ENCODE data around the gene OPTC. TPM values are rescaled to one million over a fixed set of nuclear protein-coding genes. Genes with fewer than 3 reads are reported as not detected.

Gene OPTC
- polyA plus RNA-seq, 4 donors = not detected

GRCh38 chr1:203476216-203476814 is 17.6 kb upstream of the OPTC start:
- Histone ChIP-seq H3K36me3 (ENCODE audit: control insufficient read depth in 3 of 3, insufficient read depth in 2 of 3, low read depth in 1 of 3, low read length in 3 of 3) (no peaks in the 10 kb centered on the region), H3K27ac (ENCODE audit: low read depth in 1 of 3, low read length in 2 of 3) (no peak overlapping the region), H3K9me3 (ENCODE audit: control insufficient read depth in 2 of 2, insufficient read depth in 1 of 2, low read depth in 1 of 2, low read length in 1 of 2) (no peaks in the 10 kb centered on the region), H3K27me3 (ENCODE audit: control insufficient read depth in 3 of 3, insufficient read depth in 3 of 3, low read length in 3 of 3) (no peaks in the 10 kb centered on the region), H3K4me1 (ENCODE audit: control insufficient read depth in 3 of 3, insufficient read depth in 2 of 3, low read depth in 1 of 3, low read length in 2 of 3) (peaks cover 0 to 13% (median 0%) of the 10 kb centered on the region in 3 donors), H3K4me3 (ENCODE audit: low read depth in 1 of 3, low read length in 3 of 3) (no peak overlapping the region)
- FAIRE-seq = no peak
- 62 to 70% (median 65%) methylated on average over 9 of the region's 9 CpGs for WGBS, 3 donors
- DNase-seq = no peak

DNA sequence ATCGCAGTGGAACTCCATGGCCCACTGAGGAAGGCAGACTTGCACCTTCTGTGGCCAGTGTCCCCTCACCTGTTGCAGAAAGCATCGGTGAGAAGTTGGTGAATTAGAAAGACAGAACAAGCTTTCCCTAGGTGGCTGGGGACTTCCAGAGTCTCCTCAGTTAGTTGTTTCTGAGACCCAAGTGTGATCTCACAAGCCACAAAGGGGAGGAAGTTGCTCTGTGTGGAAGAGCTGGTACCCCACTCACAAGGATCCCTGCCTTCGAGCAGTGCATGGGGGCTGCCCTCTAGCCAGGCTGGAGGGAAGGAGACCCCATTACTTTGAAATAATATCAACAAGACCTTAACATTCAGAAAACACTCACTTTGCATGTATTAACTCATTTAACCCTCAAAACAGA is 16.2 kb upstream of the OPTC start:
- no peaks in the 10 kb centered on the region for H3K27me3 ChIP-seq (ENCODE audit: control insufficient read depth in 3 of 3, insufficient read depth in 3 of 3, low read length in 3 of 3)
- H3K4me1 ChIP-seq (ENCODE audit: control insufficient read depth in 3 of 3, insufficient read depth in 2 of 3, low read depth in 1 of 3, low read length in 2 of 3) = peaks cover 0 to 13% (median 0%) of the 10 kb centered on the region in 3 donors
- H3K9me3 ChIP-seq (ENCODE audit: control insufficient read depth in 2 of 2, insufficient read depth in 1 of 2, low read depth in 1 of 2, low read length in 1 of 2) = no peaks in the 10 kb centered on the region
- 79 to 89% (median 87%) methylated on average over 3 of the region's 3 CpGs for WGBS, 3 donors
- DNase-seq = no peak
- no peak overlapping the region for H3K4me3 ChIP-seq (ENCODE audit: low read depth in 1 of 3, low read length in 3 of 3)
- no peak for FAIRE-seq
- H3K27ac ChIP-seq (ENCODE audit: low read depth in 1 of 3, low read length in 2 of 3) = peak overlapping the region in 1 of 3 donors; percentile 13
- no peaks in the 10 kb centered on the region for H3K36me3 ChIP-seq (ENCODE audit: control insufficient read depth in 3 of 3, insufficient read depth in 2 of 3, low read depth in 1 of 3, low read length in 3 of 3)

- no peak overlapping the region for H3K4me3 ChIP-seq (ENCODE audit: low read depth in 1 of 3, low read length in 3 of 3)
- no peak overlapping the region for H3K27ac ChIP-seq (ENCODE audit: low read depth in 1 of 3, low read length in 2 of 3)
Observed at GRCh38 chr1:203478231-203478630, 15.7 kb upstream of the OPTC start.

DNA sequence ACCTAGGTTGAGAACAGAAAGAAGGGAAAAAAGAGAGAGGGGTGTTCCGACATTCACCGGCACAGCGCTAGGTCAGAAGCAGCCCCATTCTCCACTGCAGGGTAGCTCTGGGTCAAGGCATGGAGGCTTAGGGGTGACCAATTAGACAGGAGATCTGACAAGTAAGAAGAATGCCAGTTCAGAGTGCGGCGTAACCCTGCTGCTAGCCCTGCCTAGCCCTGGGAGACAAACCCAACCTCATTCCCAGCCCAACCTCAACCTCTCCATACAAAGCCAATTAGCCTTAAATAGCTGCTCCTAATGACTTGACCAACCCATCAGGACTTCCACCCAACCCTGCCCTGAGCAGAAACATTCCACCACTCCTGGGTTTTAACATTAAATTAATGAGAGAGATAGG is 15.0 kb upstream of the OPTC start:
- H3K4me1 ChIP-seq (ENCODE audit: control insufficient read depth in 3 of 3, insufficient read depth in 2 of 3, low read depth in 1 of 3, low read length in 2 of 3) = peaks cover 0 to 13% (median 0%) of the 10 kb centered on the region in 3 donors
- DNase-seq (no peak), FAIRE-seq (no peak)
- H3K27ac ChIP-seq (ENCODE audit: low read depth in 1 of 3, low read length in 2 of 3) = no peak overlapping the region
- H3K27me3 ChIP-seq (ENCODE audit: control insufficient read depth in 3 of 3, insufficient read depth in 3 of 3, low read length in 3 of 3) = no peaks in the 10 kb centered on the region
- H3K4me3 ChIP-seq (ENCODE audit: low read depth in 1 of 3, low read length in 3 of 3) = no peak overlapping the region
- WGBS, 3 donors = 92 to 99% (median 92%) methylated on average over 5 of the region's 5 CpGs
- H3K9me3 ChIP-seq (ENCODE audit: control insufficient read depth in 2 of 2, insufficient read depth in 1 of 2, low read depth in 1 of 2, low read length in 1 of 2) = no peaks in the 10 kb centered on the region
- H3K36me3 ChIP-seq (ENCODE audit: control insufficient read depth in 3 of 3, insufficient read depth in 2 of 3, low read depth in 1 of 3, low read length in 3 of 3) = no peaks in the 10 kb centered on the region

More at GRCh38 chr1:203478231-203478630, 15.7 kb upstream of the OPTC start:
- Histone ChIP-seq H3K36me3 (ENCODE audit: control insufficient read depth in 3 of 3, insufficient read depth in 2 of 3, low read depth in 1 of 3, low read length in 3 of 3) (no peaks in the 10 kb centered on the region), H3K4me1 (ENCODE audit: control insufficient read depth in 3 of 3, insufficient read depth in 2 of 3, low read depth in 1 of 3, low read length in 2 of 3) (peaks cover 0 to 13% (median 0%) of the 10 kb centered on the region in 3 donors), H3K27me3 (ENCODE audit: control insufficient read depth in 3 of 3, insufficient read depth in 3 of 3, low read length in 3 of 3) (no peaks in the 10 kb centered on the region), H3K9me3 (ENCODE audit: control insufficient read depth in 2 of 2, insufficient read depth in 1 of 2, low read depth in 1 of 2, low read length in 1 of 2) (no peaks in the 10 kb centered on the region)
- FAIRE-seq (no peak), DNase-seq (no peak)
- WGBS, 3 donors = 71 to 90% (median 73%) methylated on average over 3 of the region's 3 CpGs

- WGBS, 3 donors = 75 to 82% (median 80%) methylated on average over 2 of the region's 2 CpGs
- H3K27ac ChIP-seq (ENCODE audit: low read depth in 1 of 3, low read length in 2 of 3) = no peak overlapping the region
- H3K4me1 ChIP-seq (ENCODE audit: control insufficient read depth in 3 of 3, insufficient read depth in 2 of 3, low read depth in 1 of 3, low read length in 2 of 3) = peaks cover 0 to 13% (median 0%) of the 10 kb centered on the region in 3 donors
- FAIRE-seq (no peak), DNase-seq (no peak)
- no peaks in the 10 kb centered on the region for H3K27me3 ChIP-seq (ENCODE audit: control insufficient read depth in 3 of 3, insufficient read depth in 3 of 3, low read length in 3 of 3)
- H3K36me3 ChIP-seq (ENCODE audit: control insufficient read depth in 3 of 3, insufficient read depth in 2 of 3, low read depth in 1 of 3, low read length in 3 of 3) = no peaks in the 10 kb centered on the region
- H3K9me3 ChIP-seq (ENCODE audit: control insufficient read depth in 2 of 2, insufficient read depth in 1 of 2, low read depth in 1 of 2, low read length in 1 of 2) = no peaks in the 10 kb centered on the region
- no peak overlapping the region for H3K4me3 ChIP-seq (ENCODE audit: low read depth in 1 of 3, low read length in 3 of 3)
Observed at GRCh38 chr1:203479646-203480045, 14.3 kb upstream of the OPTC start.

DNA sequence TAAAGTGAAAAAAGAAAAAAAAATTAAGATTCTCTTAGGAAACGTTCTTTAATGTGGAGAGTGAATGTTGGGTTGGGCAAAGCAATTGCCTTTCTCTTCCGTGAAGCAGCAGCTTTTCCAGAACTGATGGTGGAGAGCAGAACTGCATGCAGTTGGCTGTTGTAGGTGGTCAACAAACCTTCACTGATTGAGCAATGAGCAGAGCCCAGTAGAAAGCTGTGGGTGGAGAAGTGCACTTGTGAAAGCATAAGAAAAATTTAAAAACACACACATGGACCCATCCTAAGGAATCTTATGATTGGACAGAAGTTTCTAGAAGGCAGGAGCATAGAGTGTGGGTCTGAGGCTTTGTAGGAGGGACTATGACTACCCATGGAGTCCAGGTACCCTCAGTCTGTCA is 13.9 kb upstream of the OPTC start:
- no peaks in the 10 kb centered on the region for H3K36me3 ChIP-seq (ENCODE audit: control insufficient read depth in 3 of 3, insufficient read depth in 2 of 3, low read depth in 1 of 3, low read length in 3 of 3)
- DNase-seq (no peak), FAIRE-seq (no peak)
- peak overlapping the region in 1 of 3 donors; percentile 63 for H3K27ac ChIP-seq (ENCODE audit: low read depth in 1 of 3, low read length in 2 of 3)
- no peak overlapping the region for H3K4me3 ChIP-seq (ENCODE audit: low read depth in 1 of 3, low read length in 3 of 3)
- no peaks in the 10 kb centered on the region for H3K9me3 ChIP-seq (ENCODE audit: control insufficient read depth in 2 of 2, insufficient read depth in 1 of 2, low read depth in 1 of 2, low read length in 1 of 2)
- H3K4me1 ChIP-seq (ENCODE audit: control insufficient read depth in 3 of 3, insufficient read depth in 2 of 3, low read depth in 1 of 3, low read length in 2 of 3) = peaks cover 0 to 11% (median 0%) of the 10 kb centered on the region in 3 donors
- WGBS, 3 donors = 60 to 66% (median 65%) methylated on average over 2 of the region's 2 CpGs
- no peaks in the 10 kb centered on the region for H3K27me3 ChIP-seq (ENCODE audit: control insufficient read depth in 3 of 3, insufficient read depth in 3 of 3, low read length in 3 of 3)

DNA sequence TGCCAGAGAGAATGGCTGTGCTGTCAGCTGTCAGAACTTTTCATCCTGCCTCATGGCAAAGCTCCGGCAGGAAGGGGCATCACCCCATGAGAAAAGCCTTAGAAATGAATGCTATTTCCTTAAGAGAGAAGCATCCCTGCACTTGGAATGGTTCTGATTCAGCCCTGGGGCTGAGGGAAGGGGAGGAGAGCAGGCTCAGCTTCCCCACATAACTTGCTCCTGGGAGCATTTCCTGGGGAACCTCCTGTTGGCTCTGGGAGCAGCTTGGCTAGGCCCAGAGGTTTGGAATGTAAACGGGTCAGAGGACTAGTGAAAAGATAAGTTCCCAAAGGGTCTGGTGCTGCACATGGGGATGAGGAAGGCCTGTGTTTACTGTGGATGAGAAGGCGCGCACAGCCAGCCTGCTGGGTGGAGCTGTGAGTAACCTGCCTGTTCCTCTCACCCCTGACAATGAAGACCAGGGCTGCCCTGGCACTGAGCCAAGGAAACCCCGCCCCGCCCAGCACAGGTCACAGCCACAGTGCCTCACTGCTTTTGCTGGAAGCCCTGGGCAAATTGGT is 13.3 kb upstream of the OPTC start:
- WGBS, 3 donors = 16 to 24% (median 23%) methylated on average over 6 of the region's 6 CpGs
- no peak overlapping the region for H3K4me3 ChIP-seq (ENCODE audit: low read depth in 1 of 3, low read length in 3 of 3)
- DNase-seq = peak; percentile 81 to 85
- H3K36me3 ChIP-seq (ENCODE audit: control insufficient read depth in 3 of 3, insufficient read depth in 2 of 3, low read depth in 1 of 3, low read length in 3 of 3) = no peaks in the 10 kb centered on the region
- peak overlapping the region in 2 of 3 donors; percentile 5 to 63 for H3K27ac ChIP-seq (ENCODE audit: low read depth in 1 of 3, low read length in 2 of 3)
- peaks cover 0 to 7% (median 0%) of the 10 kb centered on the region in 3 donors for H3K4me1 ChIP-seq (ENCODE audit: control insufficient read depth in 3 of 3, insufficient read depth in 2 of 3, low read depth in 1 of 3, low read length in 2 of 3)
- no peaks in the 10 kb centered on the region for H3K27me3 ChIP-seq (ENCODE audit: control insufficient read depth in 3 of 3, insufficient read depth in 3 of 3, low read length in 3 of 3)
- H3K9me3 ChIP-seq (ENCODE audit: control insufficient read depth in 2 of 2, insufficient read depth in 1 of 2, low read depth in 1 of 2, low read length in 1 of 2) = no peaks in the 10 kb centered on the region
- no peak for FAIRE-seq

DNA sequence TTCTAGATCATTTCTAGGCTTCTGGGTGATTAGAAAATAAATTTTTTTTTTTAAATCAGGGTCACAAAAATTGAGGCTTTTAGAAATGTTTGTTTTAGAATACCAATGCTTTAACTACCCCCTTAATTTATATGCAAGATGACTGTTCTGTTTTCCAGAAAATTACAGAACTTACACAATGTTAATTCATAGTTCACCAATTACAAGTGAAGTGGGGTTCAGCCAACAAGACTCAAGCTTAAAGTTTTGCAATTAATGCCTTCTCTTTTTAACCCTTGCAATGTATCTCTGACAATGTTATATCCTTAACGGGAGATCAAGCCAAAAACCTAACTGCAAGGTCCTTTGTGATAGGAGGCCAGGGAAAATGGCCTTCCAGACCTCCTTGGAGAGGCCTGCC is 12.8 kb upstream of the OPTC start:
- no peak for DNase-seq
- H3K27me3 ChIP-seq (ENCODE audit: control insufficient read depth in 3 of 3, insufficient read depth in 3 of 3, low read length in 3 of 3) = no peaks in the 10 kb centered on the region
- no peak overlapping the region for H3K27ac ChIP-seq (ENCODE audit: low read depth in 1 of 3, low read length in 2 of 3)
- 50 to 81% (median 74%) methylated on average over 1 of the region's 1 CpG for WGBS, 3 donors
- peaks cover 0 to 7% (median 0%) of the 10 kb centered on the region in 3 donors for H3K4me1 ChIP-seq (ENCODE audit: control insufficient read depth in 3 of 3, insufficient read depth in 2 of 3, low read depth in 1 of 3, low read length in 2 of 3)
- H3K4me3 ChIP-seq (ENCODE audit: low read depth in 1 of 3, low read length in 3 of 3) = no peak overlapping the region
- no peaks in the 10 kb centered on the region for H3K9me3 ChIP-seq (ENCODE audit: control insufficient read depth in 2 of 2, insufficient read depth in 1 of 2, low read depth in 1 of 2, low read length in 1 of 2)
- no peaks in the 10 kb centered on the region for H3K36me3 ChIP-seq (ENCODE audit: control insufficient read depth in 3 of 3, insufficient read depth in 2 of 3, low read depth in 1 of 3, low read length in 3 of 3)
- FAIRE-seq = no peak

Data from small intestine (tissue), 7 donors.